NB4 (cell line): ENCODE data around the gene ADAMTSL3.

Experiments used
- MYC ChIP-seq: IDR thresholded peaks from 2 replicates; pipeline ENCODE4 v1.6.1; 2011; ENCODE audit warnings: low read depth, low read length
- POLR2A ChIP-seq: IDR thresholded peaks from 2 replicates; pipeline ENCODE4 v1.6.1; 2011; ENCODE audit warnings: mild to moderate bottlenecking; ENCODE audit not compliant: insufficient read length; ENCODE audit errors: extremely low read depth
- TF ChIP-seq, protein P1 (sequence below): IDR thresholded peaks from one replicate; pipeline ENCODE4 v1.5.1; 2012; ENCODE audit warnings: low read depth, low read length

DNA sequence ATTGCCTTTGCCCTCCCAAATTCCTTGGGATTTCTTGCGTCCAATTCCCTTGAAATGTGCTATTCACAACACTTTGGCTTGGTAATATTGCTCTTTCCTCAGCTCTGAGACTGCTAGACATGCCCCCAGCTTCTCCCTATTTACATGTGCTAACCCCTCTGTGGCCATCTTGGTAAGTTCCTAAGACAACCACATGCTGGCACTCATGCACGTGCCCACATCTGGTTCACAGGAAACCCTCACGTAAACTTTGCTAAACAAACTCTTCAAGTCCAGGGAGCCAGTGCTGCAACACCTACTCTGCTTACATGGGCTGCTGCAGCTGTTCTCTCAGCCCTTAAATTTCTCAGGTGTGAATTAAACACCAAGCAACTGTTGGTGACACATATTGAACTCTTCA is 121.8 kb downstream of the ADAMTSL3 start:
- TF ChIP-seq MYC (no peak), POLR2A (no peak)
- TF ChIP-seq, protein P1, sequence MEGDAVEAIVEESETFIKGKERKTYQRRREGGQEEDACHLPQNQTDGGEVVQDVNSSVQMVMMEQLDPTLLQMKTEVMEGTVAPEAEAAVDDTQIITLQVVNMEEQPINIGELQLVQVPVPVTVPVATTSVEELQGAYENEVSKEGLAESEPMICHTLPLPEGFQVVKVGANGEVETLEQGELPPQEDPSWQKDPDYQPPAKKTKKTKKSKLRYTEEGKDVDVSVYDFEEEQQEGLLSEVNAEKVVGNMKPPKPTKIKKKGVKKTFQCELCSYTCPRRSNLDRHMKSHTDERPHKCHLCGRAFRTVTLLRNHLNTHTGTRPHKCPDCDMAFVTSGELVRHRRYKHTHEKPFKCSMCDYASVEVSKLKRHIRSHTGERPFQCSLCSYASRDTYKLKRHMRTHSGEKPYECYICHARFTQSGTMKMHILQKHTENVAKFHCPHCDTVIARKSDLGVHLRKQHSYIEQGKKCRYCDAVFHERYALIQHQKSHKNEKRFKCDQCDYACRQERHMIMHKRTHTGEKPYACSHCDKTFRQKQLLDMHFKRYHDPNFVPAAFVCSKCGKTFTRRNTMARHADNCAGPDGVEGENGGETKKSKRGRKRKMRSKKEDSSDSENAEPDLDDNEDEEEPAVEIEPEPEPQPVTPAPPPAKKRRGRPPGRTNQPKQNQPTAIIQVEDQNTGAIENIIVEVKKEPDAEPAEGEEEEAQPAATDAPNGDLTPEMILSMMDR, result no peak
